HG02981 (cell line): Measurements from ENCODE around the gene RPS6KA2.

Experiments
- ATAC-seq: cut with Tn5 transposase; IDR thresholded peaks from one replicate; pipeline ENCODE4 v1.9.1; 2021; ENCODE audit warnings: mild to moderate bottlenecking, moderate library complexity; ENCODE audit not compliant: unreplicated experiment

The RPS6KA2 gene

GRCh38 chr6:166508726-166509125 lies 118.3 kb downstream of the RPS6KA2 start:
- ATAC-seq: no peak

GRCh38 chr6:166507809-166508564 lies 119.1 kb downstream of the RPS6KA2 start:
- no peak for ATAC-seq

DNA sequence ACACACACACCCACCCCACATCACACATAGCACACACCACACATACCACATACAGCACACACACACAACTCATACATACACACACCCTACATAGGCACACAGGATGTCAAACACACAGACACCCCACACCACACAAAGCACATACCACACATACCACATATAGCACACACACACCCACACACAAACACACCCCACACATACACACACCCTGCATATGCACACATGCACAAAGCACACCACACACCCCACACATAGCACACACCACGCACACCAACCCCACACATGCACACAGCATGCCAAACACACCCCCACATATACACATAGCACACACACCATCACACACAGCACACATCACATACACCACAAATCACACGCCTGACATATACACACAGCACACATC lies 119.7 kb downstream of the RPS6KA2 start:
- no peak for ATAC-seq

- ATAC-seq: no peak
These were observed 121.7 kb downstream of the RPS6KA2 start for GRCh38 chr6:166505133-166505905.

- ATAC-seq: no peak
These were observed 123.0 kb downstream of the RPS6KA2 start for GRCh38 chr6:166504100-166504499.

DNA sequence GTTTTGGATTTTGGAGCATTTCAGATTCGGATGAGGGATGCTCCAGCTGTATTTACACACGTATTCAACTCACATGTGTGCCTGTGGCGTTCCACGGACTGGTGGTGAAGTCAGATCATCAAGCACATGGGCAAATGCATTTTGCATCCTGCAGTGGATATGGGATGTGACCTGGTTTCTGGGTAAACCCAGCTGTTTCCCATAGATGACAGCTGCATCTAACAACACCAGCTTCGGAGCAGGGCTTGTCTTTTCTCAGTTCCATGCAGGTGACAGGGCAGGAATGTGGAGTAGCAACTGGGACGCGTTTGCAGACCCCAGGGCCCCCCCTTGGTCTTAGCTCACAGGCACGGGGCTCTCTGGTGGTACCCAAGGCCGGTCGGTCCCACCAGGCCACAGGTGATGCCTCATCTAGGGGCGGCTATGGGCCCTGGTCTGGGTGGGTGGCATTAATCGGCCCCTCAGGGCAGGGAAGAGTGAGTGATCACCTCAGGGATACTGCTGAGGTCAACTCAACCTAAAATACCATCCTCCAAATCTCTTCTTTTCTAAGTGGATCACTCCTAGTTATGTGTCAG lies 123.8 kb downstream of the RPS6KA2 start:
- ATAC-seq: no peak

DNA sequence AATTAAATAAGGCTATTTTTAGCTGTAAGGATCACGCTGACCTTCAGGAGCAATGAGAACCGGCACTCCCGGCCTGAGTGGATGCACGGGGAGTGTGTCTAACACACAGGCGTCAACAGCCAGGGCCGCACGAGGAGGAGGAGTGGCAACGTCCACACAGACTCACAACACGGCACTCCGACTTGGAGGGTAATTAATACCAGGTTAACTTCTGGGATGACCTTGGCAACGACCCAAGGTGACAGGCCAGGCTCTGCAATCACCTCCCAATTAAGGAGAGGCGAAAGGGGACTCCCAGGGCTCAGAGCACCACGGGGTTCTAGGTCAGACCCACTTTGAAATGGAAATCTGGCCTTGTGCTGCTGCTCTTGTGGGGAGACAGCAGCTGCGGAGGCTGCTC lies 124.6 kb downstream of the RPS6KA2 start:
- ATAC-seq: no peak

DNA sequence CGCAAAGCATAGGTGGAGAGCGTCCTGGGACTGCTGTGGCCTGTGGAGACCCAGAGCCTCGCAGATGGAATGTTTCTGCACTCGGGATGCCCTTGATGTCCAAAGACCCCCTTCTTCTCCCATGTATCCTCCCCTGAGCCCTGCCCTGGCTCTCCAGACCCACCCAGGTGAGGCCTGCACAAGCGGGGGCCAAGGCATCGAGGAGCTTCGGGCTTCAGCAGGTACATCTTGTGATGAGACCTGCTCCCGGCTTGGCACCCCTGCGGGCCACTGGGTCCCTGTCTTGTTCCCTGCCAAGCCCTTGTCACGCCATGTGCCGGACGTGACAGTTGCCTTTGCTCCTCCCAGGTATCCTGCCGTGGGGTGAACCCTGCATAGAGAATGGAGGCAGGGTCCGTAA lies 125.8 kb downstream of the RPS6KA2 start:
- no peak for ATAC-seq

DNA sequence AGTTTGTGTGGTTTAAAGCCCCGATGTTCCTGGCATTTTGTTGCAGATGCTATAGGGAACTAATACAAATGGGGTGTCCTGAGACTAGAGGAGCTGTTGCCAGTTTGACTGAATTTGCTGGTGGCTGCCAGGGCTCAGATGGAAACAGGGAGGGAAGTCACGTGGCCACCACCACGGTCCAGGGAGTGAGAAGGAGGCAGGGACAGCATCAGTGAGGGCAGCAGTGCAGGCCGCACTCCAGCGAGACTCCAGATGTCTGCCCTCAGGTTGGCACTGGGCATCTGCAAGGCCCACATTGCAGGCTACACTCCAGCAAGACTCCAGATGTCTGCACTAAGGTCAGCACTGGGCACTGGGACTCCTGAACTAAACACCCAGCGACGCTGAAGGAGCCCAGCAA lies 126.8 kb downstream of the RPS6KA2 start:
- no peak for ATAC-seq

DNA sequence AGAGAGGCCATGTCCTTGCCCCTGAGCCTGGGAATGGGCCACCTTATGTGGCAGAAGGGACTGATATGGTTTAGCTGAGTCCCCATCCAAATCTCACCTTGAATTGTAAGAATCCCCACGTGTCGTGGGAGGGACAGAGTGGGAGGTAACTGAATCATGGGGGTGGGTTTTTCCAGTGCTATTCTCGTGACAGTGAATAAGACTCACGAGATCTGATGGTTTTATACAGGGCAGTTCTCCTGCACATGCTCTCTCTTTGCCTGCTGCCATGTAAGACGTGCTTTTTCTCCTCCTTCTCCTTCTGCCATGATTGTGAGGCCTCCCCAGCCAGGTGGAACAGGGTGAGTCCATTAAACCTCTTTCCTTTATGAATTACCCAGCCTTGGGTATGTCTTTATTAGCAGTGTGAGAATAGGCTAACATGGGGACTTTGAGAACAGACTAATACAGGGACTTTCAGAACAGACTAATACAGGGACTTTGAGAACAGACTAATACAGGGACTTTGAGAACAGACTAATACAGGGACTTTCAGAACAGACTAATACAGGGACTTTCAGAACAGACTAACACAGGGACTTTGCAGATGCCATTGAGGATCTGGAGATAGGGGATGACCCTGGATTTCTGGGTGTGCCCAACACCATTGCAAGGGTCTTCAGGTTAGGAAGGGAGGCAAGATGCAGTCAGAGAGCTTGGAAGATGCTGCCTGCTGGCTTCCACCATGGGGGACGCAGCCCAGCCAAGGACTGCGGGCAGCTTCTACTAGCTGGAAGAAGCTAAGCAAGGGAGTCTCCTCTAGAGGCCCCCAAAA lies 127.5 kb downstream of the RPS6KA2 start:
- no peak for ATAC-seq

GRCh38 chr6:166498661-166499349 lies 128.2 kb downstream of the RPS6KA2 start:
- ATAC-seq: no peak

- no peak for ATAC-seq
These were observed 128.8 kb downstream of the RPS6KA2 start for GRCh38 chr6:166498228-166498627.

DNA sequence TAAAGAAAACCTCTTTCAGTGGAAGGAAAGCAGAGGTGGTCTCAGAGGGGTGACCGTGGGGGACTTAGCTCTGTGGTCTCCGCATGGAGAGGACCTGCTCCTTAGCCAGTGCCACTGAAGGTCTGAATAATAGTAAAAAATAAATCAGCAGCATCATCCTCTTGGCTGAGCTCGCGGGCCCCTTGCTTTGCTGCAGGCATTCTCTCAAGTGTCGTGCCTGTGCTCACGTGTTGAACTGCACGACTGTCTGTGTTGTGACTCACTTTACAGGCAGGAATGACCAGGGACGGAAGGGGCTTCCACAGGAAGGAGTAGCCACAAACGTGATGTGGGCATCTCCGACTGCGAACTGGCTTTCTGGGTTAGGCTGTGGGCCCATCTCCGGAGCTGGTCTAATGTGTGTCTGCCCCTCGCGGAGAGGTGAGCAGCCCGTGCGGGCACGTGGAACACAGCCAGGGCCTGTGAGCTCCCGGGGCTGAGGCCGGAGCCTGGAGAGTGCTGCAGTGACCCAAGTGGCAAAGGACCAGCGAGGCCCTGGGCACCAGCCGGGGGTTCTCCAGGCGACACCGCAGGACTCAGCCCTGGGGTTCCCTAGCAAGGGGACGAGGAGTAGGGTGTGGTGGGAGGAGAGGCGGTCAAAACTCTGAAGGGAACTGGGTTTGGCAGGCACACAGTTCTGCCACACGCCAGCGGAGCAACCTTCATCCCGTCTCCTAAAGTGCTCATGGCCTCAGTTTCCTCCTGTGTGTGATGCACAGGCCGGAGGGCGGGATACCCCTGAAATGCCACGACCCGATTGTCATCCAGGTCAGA lies 129.8 kb downstream of the RPS6KA2 start:
- no peak for ATAC-seq

DNA sequence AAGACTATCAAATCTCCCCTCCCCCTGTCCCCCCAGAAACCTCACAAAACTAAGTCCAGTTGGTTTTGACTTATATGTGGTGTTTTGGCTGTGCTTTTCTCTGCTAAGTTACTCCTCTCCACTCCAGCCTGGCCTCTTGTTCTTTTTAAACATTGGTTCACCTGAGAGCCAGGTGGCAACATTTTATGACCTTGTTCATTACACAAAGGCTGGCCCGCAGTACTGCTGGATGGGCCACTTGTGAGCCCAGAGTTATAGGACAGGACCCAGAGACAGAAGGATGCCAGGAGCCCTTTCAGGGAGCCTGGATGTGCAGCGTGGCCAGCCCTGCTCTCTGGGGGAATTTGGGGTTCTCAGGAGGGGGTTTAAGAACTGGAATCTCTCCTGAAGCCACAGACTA lies 130.6 kb downstream of the RPS6KA2 start:
- no peak for ATAC-seq

DNA sequence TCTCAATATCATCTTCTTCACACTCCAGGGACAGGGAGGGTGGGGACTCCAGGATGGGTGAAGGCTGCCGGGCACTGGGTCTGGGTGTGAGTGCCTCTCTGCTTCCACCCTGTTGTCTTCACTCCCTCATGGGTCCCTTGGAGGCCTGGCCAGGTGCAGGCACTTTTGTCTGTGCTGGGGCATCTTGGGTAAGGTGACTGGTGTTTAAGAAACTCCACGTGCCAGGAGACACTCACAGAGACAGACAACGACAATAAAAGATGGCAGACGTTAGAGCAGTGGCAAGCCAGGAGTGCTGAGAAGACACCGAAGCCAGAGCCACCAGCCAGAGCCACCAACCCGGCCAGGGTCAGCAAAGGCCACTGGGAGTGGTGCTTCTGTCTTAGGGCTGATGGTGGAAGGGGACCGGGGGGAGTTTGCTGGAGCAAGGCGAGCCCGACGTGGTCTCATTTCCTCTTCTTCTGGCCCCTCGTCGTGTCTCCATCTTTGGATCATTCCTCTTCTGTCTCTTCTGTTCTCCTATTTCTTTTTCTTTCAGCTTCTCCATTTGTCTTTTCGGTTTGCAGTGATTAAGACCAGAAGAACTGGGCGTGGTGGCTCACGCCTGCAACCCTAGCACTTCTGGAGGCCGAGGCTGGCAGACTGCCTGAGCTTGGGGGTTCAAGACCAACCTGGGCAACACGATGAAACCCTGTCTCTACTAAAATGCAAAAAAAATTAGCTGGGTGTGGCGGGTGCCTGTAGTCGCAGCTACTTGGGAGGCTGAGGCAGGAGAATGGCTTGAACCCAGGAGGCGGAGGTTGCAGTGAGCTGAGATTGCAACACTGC lies 131.3 kb downstream of the RPS6KA2 start:
- no peak for ATAC-seq

DNA sequence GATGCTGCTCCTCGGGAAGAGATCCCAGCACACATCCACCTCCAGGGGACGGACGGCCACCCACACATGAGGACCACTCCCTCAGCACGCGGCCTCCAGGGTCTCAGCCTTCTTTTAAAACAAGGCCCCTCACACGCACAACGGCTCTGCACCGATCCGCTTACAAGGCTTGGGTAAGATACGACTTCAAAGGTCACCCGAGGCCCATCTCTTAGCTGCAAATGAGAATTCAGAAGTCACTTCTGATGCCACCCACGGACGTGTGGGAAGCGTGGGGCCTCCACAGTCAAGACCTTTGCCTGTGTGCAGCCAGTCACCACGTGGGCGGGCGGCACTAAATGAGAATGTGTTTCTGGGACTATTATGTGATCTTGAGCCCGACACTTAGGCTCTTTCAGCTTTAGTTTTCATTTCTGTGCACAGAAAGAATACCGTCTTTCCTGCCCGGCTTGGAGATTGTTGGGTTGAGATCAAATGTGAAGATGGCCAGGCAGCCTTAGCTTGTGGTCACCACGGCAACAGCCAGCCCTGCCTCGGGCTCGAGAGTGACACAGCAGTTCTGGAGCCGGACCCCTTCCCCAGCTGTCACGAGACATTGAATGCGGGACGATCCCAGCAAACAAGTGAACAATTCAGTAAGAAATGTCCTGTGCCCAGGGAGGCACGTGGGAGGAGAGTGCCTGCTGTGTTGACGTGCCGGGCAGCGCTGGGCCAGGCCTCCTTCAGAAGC lies 132.1 kb downstream of the RPS6KA2 start:
- ATAC-seq: no peak

GRCh38 chr6:166494101-166494441 lies 133.0 kb downstream of the RPS6KA2 start:
- ATAC-seq: no peak

DNA sequence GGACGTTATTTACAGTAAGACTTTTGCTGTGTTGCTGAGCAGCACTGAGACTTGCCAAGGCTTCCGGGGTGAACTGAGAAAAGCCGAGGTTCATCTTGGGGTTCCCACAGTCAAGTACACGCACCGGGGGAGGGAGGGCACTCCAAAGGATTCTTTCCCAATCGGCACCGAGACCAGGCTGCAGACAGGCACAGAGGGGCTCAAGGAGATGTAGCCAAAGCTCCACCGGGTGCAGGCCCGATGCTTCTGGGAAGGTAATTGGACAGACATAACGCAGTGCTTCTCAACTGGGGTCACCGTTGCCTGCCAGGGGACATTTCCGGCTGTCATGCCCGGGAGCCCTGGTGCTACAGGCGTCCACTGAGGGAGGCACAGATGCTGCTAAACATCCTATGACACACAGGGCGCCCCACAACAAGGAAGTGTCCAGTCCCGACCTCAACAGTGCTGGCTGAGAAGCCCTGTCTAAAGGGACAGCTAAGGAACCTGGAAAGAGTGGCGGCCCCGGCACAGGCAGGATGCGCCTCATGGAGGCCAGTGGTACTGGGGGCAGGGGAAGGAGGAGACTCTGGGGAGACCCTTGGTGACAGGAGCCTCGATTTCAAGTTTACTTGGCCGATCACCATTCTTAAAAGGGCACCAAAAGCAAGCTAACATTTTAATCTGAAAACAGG lies 133.5 kb downstream of the RPS6KA2 start:
- ATAC-seq: no peak
